GM12892 (cell line): ENCODE measurements around the gene EPHB2.

Experiments used
- POLR2AphosphoS5 ChIP-seq: IDR thresholded peaks from 2 replicates; pipeline ENCODE4 v1.6.1; 2011; ENCODE audit warnings: low read depth, low read length, control low read depth
- TAF1 ChIP-seq: IDR thresholded peaks from 2 replicates; pipeline ENCODE4 v1.6.1; 2011; ENCODE audit warnings: low read depth, mild to moderate bottlenecking, control low read depth, low read length, borderline replicate concordance

GRCh38 chr1:22794647-22795365 lies 84.2 kb downstream of the EPHB2 start:
- no peak for TF ChIP-seq POLR2AphosphoS5
- TF ChIP-seq TAF1 = no peak
